ENCODE data around the gene AEBP1.

GRCh38 chr7:44124822-44125202 lies 20.7 kb downstream of the AEBP1 start:
- TF ChIP-seq POLR2AphosphoS5 (IDR thresholded peaks at IDR 0.05; ENCODE audit: low read depth, low read length) (no peak), SIN3A (IDR thresholded peaks at IDR 0.05; ENCODE audit: borderline replicate concordance, insufficient read depth, low read length) (no peak), TAF1 (IDR thresholded peaks at IDR 0.05; ENCODE audit: borderline replicate concordance, insufficient read depth, low read length) (no peak)
